ENCODE results near the gene TRAK2. TPM values are rescaled to one million over a fixed set of nuclear protein-coding genes. Genes with fewer than 3 reads are reported as not detected.
A peak's percentile ranks its signal among the peaks of the same experiment; 100 is the strongest.
"Not testable (repeated sequence)": the region's sequence is repeated elsewhere in the genome, so short reads cannot be mapped to it uniquely, and the experiment has no call there.

TRAK2 gene
- total RNA-seq, 3 donors from 2014 or later: 65.6 to 82.2 (median 76.0) TPM

- Histone ChIP-seq H3K9me3 (peaks cover 2% of the 10 kb centered on the region), H3K4me1 (ENCODE audit: low read depth) (no peaks in the 10 kb centered on the region), H3K36me3 (ENCODE audit: low read depth) (no peaks in the 10 kb centered on the region), H3K4me3 (no peak overlapping the region)
- intact Hi-C loops (cut with DNase I, micrococcal nuclease): loop anchor here in 1 of 2 donors (10.0 kb wide), 1 partner anchor 135 kb away; no protein-coding TSS in a partner anchor
- DNase-seq (no peak), ATAC-seq (no peak)
- no peak for TF ChIP-seq CTCF (IDR thresholded peaks at IDR 0.05)
These were observed 81.5 kb downstream of the TRAK2 start for GRCh38 chr2:201369775-201370174.

GRCh38 chr2:201369318-201369717, 81.9 kb downstream of the TRAK2 start:
- not testable (repeated sequence) for H3K4me3 ChIP-seq; H3K36me3 ChIP-seq (ENCODE audit: low read depth); DNase-seq; H3K4me1 ChIP-seq (ENCODE audit: low read depth); ATAC-seq; H3K9me3 ChIP-seq
- intact Hi-C loops (cut with DNase I, micrococcal nuclease): loop anchor here in 1 of 2 donors (10.0 kb wide), 1 partner anchor 135 kb away; no protein-coding TSS in a partner anchor

GRCh38 chr2:201366146-201366545, 85.1 kb downstream of the TRAK2 start:
- no peak for TF ChIP-seq CTCF (IDR thresholded peaks at IDR 0.05)
- Histone ChIP-seq H3K4me3 (no peak overlapping the region), H3K36me3 (ENCODE audit: low read depth) (no peaks in the 10 kb centered on the region), H3K9me3 (peaks cover 2% of the 10 kb centered on the region), H3K4me1 (ENCODE audit: low read depth) (no peaks in the 10 kb centered on the region)
- ATAC-seq (no peak), DNase-seq (no peak)
- intact Hi-C loops (cut with DNase I, micrococcal nuclease): loop anchor here in 1 of 2 donors (10.0 kb wide), 1 partner anchor 131 kb away; no protein-coding TSS in a partner anchor

GRCh38 chr2:201363857-201364560, 87.2 kb downstream of the TRAK2 start:
- Histone ChIP-seq H3K4me1 (ENCODE audit: low read depth) (no peaks in the 10 kb centered on the region), H3K9me3 (peaks cover 2% of the 10 kb centered on the region), H3K4me3 (no peak overlapping the region), H3K36me3 (ENCODE audit: low read depth) (no peaks in the 10 kb centered on the region)
- peak; percentile 81 for TF ChIP-seq CTCF (IDR thresholded peaks at IDR 0.05)
- intact Hi-C loops (cut with DNase I, micrococcal nuclease): loop anchor here (5.0 to 10.0 kb wide), 2 partner anchors 127 to 129 kb away; no protein-coding TSS in a partner anchor
- DNase-seq (peak in 1 of 3 donors; percentile 40), ATAC-seq (peak; percentile 87)

- Histone ChIP-seq H3K9me3 (peaks cover 2% of the 10 kb centered on the region), H3K4me1 (ENCODE audit: low read depth) (no peaks in the 10 kb centered on the region), H3K4me3 (no peak overlapping the region), H3K36me3 (ENCODE audit: low read depth) (no peaks in the 10 kb centered on the region)
- TF ChIP-seq CTCF (IDR thresholded peaks at IDR 0.05): no peak
- no peak for ATAC-seq
- no peak for DNase-seq
- intact Hi-C loops (cut with DNase I, micrococcal nuclease): loop anchor here (5.0 to 10.0 kb wide), 2 partner anchors 125 to 128 kb away; no protein-coding TSS in a partner anchor
These were observed 88.9 kb downstream of the TRAK2 start for GRCh38 chr2:201362396-201362795.

GRCh38 chr2:201361078-201361733, 90.1 kb downstream of the TRAK2 start:
- H3K4me3 ChIP-seq: no peak overlapping the region
- ATAC-seq (no peak), DNase-seq (no peak)
- no peaks in the 10 kb centered on the region for H3K4me1 ChIP-seq (ENCODE audit: low read depth)
- intact Hi-C loops (cut with DNase I, micrococcal nuclease): loop anchor here (5.0 to 10.0 kb wide), 2 partner anchors 124 to 126 kb away; no protein-coding TSS in a partner anchor
- TF ChIP-seq CTCF (IDR thresholded peaks at IDR 0.05): no peak
- H3K36me3 ChIP-seq (ENCODE audit: low read depth): no peaks in the 10 kb centered on the region
- no peaks in the 10 kb centered on the region for H3K9me3 ChIP-seq

All from mucosa of descending colon (tissue), 3 donors.